Measurements from ENCODE around the gene PPARG. TPM values are rescaled to one million over a fixed set of nuclear protein-coding genes. Genes with fewer than 3 reads are reported as not detected.

PPARG gene
- total RNA-seq, 1 donor from 2014 or later: 0.37 TPM

DNA sequence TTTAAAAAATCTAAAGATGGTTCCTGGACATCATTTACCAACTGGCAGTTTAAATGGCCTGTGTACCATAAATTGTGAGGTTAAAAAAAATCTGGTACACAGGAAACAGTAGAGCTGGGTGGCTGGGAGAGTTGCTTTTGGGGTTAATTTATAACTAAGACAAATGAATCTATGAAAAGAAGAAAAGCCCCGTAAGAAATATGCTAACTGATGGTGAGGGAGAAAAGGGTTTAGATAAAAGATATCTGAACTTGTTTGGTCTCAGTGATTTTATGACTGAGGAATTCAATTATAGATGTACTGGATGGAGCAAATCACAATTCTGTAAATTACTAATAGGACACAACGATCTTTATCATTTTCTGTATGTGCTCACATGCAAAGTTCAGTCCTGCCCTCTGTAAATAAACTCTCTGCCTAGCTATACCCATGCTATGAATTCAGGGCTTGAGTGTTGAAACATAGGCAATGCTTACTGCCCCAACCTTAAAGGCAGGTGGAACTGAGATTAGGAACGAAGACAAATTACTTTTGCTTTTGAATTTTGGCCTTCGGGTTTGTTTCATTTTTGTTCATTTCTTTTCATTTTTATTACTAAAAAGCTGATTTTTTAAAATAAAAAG lies 28.0 kb downstream of the PPARG start:
- Mint-ChIP-seq H3K27ac (ENCODE audit: unreplicated experiment) (no peak overlapping the region), H3K9me3 (ENCODE audit: unreplicated experiment) (no peaks in the 10 kb centered on the region), H3K4me1 (ENCODE audit: low read depth, unreplicated experiment) (no peaks in the 10 kb centered on the region), H3K27me3 (ENCODE audit: unreplicated experiment) (no peaks in the 10 kb centered on the region), H3K36me3 (ENCODE audit: unreplicated experiment) (no peaks in the 10 kb centered on the region), H3K4me3 (ENCODE audit: unreplicated experiment) (no peak overlapping the region)
- TF ChIP-seq, protein P1, sequence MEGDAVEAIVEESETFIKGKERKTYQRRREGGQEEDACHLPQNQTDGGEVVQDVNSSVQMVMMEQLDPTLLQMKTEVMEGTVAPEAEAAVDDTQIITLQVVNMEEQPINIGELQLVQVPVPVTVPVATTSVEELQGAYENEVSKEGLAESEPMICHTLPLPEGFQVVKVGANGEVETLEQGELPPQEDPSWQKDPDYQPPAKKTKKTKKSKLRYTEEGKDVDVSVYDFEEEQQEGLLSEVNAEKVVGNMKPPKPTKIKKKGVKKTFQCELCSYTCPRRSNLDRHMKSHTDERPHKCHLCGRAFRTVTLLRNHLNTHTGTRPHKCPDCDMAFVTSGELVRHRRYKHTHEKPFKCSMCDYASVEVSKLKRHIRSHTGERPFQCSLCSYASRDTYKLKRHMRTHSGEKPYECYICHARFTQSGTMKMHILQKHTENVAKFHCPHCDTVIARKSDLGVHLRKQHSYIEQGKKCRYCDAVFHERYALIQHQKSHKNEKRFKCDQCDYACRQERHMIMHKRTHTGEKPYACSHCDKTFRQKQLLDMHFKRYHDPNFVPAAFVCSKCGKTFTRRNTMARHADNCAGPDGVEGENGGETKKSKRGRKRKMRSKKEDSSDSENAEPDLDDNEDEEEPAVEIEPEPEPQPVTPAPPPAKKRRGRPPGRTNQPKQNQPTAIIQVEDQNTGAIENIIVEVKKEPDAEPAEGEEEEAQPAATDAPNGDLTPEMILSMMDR (IDR thresholded peaks at IDR 0.05; ENCODE audit: partially characterized antibody, unreplicated experiment): no peak
- no peak for DNase-seq

DNA sequence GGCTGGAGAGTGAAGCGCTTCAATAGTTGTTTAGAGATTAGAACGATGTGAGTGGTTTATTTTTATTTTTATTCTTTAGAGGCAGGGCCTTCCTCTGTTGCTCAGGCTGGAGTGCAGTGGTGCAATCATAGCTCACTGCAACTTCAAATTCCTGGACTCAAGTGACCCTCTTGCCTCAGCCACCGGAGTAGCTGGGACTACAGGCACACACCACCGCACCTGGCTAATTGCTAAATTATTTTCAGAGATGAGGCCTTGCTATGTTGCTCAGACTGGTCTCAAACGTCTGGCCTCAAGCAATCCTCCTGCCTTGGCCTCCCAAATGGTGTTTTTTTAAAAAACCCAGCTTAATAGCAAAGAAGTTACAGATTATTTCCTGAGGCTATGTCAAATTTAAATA lies 29.0 kb downstream of the PPARG start:
- Mint-ChIP-seq H3K4me3 (ENCODE audit: unreplicated experiment) (no peak overlapping the region), H3K36me3 (ENCODE audit: unreplicated experiment) (no peaks in the 10 kb centered on the region), H3K4me1 (ENCODE audit: low read depth, unreplicated experiment) (no peaks in the 10 kb centered on the region), H3K27ac (ENCODE audit: unreplicated experiment) (no peak overlapping the region), H3K27me3 (ENCODE audit: unreplicated experiment) (no peaks in the 10 kb centered on the region), H3K9me3 (ENCODE audit: unreplicated experiment) (no peaks in the 10 kb centered on the region)
- DNase-seq: no peak
- TF ChIP-seq, protein P1 (IDR thresholded peaks at IDR 0.05; ENCODE audit: partially characterized antibody, unreplicated experiment): no peak

DNA sequence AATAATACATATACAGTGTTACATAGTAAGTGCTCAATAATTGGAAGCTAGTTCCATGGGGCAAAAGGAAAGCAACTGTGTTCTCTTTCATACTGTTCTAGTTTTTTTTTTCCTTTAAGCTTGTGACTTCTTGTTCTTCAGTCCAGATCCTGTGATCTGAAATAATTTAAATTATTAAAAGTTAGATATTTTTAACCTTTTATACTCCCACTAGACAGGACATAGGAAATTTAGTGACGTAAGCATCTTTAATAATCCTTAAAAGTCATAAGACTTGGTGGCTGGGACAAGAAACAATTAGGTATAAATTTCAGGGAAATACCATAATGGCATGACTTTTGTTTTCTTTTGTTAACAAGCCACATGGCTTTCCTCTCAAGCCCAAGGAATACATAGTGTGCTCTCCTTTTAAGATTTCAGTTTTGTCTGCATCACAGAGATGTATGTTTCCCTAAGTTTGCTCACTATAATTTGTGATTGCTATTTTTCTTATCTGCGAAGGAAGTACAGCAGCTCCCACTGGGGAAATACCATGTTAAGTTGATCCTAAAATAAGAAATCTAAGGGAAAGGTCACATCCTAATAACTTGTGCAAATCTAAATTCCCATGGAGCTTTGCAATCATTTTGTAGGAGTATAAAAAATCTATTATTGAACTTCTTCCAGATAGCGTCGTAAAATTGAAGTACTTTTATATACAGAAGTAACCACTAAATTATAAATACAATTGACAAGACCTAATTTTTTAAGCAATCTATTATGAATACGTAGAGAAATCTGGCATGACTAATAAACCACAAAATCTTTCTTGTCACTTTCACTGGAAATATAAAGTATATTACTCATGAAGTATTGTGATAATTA lies 30.1 kb downstream of the PPARG start:
- TF ChIP-seq, protein P1 (IDR thresholded peaks at IDR 0.05; ENCODE audit: partially characterized antibody, unreplicated experiment): no peak
- no peak overlapping the region for H3K27ac Mint-ChIP-seq (ENCODE audit: unreplicated experiment)
- H3K27me3 Mint-ChIP-seq (ENCODE audit: unreplicated experiment): no peaks in the 10 kb centered on the region
- no peak overlapping the region for H3K4me3 Mint-ChIP-seq (ENCODE audit: unreplicated experiment)
- no peak for DNase-seq
- H3K9me3 Mint-ChIP-seq (ENCODE audit: unreplicated experiment): no peaks in the 10 kb centered on the region
- no peaks in the 10 kb centered on the region for H3K36me3 Mint-ChIP-seq (ENCODE audit: unreplicated experiment)
- no peaks in the 10 kb centered on the region for H3K4me1 Mint-ChIP-seq (ENCODE audit: low read depth, unreplicated experiment)

DNA sequence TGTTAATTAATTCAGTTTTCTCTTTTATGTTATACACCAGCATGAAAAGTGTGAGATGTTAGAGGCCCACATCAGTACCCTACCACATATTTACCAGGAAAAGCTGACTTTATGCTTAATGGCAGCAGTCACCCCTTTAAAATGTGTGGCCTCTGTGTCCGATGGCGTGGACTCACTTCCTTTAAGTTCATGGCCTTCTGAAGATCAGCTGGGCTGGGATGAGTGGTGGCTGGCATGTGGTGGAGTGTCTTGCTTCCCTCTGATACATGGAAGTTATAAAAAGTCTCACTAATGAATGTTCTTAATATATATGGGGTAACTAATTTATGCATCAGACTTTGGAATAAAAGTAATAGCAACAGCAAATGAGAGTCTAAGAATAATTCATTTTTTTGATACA lies 32.1 kb downstream of the PPARG start:
- H3K27ac Mint-ChIP-seq (ENCODE audit: unreplicated experiment): no peak overlapping the region
- H3K36me3 Mint-ChIP-seq (ENCODE audit: unreplicated experiment): no peaks in the 10 kb centered on the region
- no peaks in the 10 kb centered on the region for H3K9me3 Mint-ChIP-seq (ENCODE audit: unreplicated experiment)
- H3K4me3 Mint-ChIP-seq (ENCODE audit: unreplicated experiment): no peak overlapping the region
- DNase-seq: no peak
- TF ChIP-seq, protein P1 (IDR thresholded peaks at IDR 0.05; ENCODE audit: partially characterized antibody, unreplicated experiment): no peak
- H3K27me3 Mint-ChIP-seq (ENCODE audit: unreplicated experiment): no peaks in the 10 kb centered on the region
- H3K4me1 Mint-ChIP-seq (ENCODE audit: low read depth, unreplicated experiment): no peaks in the 10 kb centered on the region

DNA sequence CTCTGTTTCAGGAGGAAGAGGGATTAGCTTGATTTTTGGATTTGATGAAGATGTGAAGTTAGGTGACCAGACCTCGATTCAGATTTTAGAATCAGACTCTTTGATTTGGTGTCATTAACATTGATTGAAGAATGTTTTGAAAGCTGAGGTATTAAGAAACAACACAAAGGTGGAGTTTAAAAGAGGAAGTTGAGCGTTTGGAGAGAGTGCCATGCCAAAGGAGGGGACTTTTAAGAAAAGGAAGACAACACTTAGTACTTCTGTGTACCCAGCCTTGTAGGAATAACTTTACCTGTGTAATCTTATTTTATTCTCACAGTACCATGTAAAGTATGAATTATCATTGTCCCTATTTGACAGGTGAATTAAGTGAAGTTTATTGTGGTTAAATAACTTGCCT lies 34.4 kb downstream of the PPARG start:
- H3K36me3 Mint-ChIP-seq (ENCODE audit: unreplicated experiment): no peaks in the 10 kb centered on the region
- no peak overlapping the region for H3K4me3 Mint-ChIP-seq (ENCODE audit: unreplicated experiment)
- no peaks in the 10 kb centered on the region for H3K9me3 Mint-ChIP-seq (ENCODE audit: unreplicated experiment)
- DNase-seq: no peak
- H3K27ac Mint-ChIP-seq (ENCODE audit: unreplicated experiment): no peak overlapping the region
- TF ChIP-seq, protein P1 (IDR thresholded peaks at IDR 0.05; ENCODE audit: partially characterized antibody, unreplicated experiment): no peak
- no peaks in the 10 kb centered on the region for H3K4me1 Mint-ChIP-seq (ENCODE audit: low read depth, unreplicated experiment)
- H3K27me3 Mint-ChIP-seq (ENCODE audit: unreplicated experiment): peaks cover 2% of the 10 kb centered on the region

All from glutamatergic neuron (in vitro differentiated cells).